Activated CD8-positive, alpha-beta memory T cell treated with anti-CD3 and anti-CD28 coated beads, Interleukin-2, amount 50 U/mL, for 24 hours (primary cell): ENCODE results near the gene ESYT3.
"Not testable (repeated sequence)": the region's sequence is repeated elsewhere in the genome, so short reads cannot be mapped to it uniquely, and the experiment has no call there.

Source experiments
- DNase-seq: peaks from one replicate; pipeline ENCODE4 v3.0.0-alpha.2; 2020; ENCODE audit errors: extremely low read depth

Gene ESYT3

DNA sequence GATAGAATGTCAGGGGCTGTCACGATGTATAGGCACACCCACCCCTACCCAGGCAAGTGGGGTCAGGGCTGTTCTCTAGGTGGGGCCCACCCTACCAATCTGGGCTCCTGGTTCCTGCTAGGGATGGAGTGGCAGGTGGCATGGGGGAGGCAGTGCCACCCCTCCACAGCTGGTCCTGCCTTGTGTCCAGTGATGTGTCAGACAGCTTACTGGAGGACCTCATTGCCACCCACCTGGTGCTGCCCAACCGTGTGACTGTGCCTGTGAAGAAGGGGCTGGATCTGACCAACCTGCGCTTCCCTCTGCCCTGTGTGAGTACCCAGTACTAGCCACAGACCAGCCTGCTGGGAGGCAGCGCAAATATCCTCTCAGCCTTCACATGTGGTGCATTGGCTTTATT lies 27.5 kb downstream of the ESYT3 start:
- no peak for DNase-seq

DNA sequence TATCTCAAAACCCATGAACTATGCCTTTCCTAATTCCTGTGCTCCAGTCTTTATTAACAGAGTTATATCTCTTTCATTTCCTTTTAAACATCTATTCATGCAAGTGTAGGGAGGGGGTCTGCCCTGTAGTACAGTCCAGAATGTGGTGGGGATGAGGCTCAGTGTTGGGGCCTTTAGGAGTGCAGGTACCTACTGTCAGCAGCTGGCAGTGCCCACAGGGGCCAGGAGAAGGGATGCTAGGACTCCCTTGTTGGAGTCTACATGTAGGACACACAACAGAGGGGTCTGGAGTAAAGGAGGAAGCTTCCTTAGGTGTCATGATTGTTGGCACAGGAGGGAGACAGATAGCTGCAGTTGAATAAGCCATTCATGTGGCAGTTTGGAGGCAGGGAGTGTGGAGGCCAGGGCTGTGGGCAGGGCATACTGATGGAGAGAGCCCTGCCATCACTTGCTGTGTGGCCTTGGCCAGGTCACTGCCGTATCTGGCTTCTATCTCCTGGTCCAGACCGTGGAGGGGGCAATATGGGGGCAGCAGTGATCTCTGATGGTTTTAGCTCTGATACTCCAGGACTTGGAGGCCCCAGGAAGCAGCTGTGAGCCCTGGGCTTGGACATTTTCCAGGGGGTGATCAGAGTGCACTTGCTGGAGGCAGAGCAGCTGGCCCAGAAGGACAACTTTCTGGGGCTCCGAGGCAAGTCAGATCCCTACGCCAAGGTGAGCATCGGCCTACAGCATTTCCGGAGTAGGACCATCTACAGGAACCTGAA lies 29.5 kb downstream of the ESYT3 start:
- DNase-seq: no peak

DNA sequence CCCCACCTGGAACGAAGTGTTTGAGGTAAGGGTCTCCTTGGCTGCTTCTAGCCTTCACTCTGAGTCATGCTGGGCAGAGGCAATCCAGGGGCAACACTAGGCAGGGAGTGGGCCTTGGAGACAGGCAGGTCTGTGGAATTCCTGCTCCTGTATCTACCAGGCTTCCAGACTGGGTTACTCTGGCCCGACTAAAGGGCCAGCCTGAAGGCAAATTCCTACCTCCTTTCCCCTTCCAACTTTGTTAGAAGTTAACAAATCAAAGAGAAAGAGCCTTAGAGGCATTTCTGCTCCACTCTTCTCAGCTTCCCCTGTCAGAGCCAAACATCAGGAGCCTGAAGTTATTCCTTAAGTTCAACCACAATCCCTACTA lies 30.1 kb downstream of the ESYT3 start:
- no peak for DNase-seq

DNA sequence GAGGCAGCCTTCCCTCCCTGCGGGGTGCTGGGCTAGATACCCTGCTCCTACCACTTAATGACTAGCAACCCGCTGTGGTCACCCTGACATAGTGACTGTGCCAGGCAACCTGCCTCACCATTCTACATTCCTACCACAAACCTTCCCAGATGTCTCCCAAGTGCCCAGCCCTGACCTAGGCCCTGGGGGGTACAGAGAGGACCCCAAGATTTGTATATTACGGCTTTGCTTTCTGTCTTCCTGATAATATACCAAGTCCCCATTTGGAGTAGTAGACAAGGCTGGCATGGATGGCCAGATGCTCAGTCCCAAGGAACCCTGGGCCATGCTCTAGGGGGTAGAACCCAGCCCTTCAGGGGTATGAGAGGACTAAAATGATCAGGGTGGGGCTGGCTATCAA lies 31.0 kb downstream of the ESYT3 start:
- DNase-seq: no peak

DNA sequence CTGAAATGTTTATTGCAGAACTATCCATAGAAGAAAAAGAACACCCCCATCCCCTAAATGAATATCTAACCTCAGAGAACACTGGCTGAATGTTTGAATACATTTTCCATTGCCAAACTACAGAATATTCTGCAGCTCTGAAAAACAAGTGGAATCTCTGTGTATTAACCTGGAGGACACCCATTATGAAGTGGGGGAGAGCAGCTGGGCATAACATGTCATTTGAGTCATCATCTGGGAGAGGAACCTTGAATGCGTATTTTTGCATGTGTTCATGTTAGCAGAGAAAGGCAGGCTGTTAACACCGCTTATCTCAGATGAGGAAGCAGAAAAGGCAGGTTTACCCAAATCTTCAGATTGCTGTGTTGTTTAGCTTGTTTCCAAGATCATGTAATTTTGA lies 31.5 kb downstream of the ESYT3 start:
- no peak for DNase-seq

DNA sequence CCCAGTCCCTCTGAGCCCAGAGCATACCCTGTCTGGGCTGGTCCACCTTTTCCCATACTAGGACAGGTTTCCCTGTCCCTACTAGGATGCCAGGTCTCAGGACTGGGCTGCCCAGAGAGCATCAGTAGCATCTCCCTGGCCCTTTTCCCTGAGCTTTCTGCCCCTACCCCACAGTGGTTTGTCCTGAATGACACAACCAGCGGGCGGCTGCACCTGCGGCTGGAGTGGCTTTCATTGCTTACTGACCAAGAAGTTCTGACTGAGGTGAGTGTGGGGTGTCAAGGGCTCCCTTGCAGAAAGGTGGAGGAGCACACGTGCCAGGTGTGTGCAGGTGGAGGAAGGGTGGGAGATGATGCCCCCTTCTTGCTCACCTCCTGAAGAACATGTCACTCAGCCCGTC lies 33.5 kb downstream of the ESYT3 start:
- no peak for DNase-seq

DNA sequence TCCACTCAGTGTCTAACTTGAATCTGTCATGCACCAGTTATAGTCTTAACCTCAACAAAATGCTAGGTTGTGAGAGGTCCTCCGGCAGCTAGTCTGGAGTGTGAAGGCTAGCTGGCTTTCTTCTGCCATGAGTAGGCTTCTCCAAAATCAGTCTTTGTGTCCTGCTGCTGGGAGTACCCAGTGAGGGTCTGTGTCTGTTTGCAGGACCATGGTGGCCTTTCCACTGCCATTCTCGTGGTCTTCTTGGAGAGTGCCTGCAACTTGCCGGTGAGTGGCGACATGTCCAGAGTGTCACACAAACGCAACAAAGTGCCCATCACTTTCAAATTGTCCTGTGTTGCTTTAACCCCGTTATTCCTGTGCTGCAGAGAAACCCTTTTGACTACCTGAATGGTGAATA lies 34.0 kb downstream of the ESYT3 start:
- DNase-seq: no peak

DNA sequence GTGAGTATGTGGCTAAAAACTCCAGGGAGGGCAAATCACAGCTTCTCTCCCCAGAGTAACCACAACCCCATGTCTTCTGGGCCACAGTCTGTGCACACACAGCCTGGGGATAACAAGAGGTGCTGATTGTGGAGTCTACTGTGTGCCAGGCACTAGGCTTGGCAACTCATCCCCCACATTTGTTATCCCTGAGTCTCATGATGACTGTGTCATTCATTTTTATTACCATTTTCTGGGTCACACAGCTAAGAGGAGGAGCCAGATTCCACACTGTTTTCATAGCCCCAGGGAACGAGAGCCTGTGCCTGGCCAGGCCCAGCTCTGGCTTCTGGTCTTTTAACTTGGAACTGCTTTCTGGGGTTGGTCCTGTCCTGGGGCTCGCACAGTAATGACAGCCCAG lies 34.5 kb downstream of the ESYT3 start:
- no peak for DNase-seq

DNA sequence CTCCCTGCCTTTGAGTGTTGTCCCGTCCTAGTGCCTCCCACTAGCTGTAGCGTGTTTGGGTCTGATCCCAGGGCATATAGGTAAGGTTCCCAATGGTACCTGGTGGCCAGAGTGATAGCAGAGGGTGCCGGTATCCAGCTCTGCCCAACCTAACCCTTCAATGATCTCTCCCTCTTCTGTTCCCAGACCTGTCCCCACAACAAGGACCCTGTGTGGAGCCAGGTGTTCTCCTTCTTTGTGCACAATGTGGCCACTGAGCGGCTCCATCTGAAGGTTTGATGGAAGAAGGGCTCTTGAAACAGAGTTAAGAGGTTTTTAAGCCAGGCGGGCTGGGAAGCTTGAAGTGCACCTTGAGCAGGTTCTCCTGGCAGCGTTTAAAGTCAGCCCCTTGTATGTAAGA lies 35.5 kb downstream of the ESYT3 start:
- no peak for DNase-seq

DNA sequence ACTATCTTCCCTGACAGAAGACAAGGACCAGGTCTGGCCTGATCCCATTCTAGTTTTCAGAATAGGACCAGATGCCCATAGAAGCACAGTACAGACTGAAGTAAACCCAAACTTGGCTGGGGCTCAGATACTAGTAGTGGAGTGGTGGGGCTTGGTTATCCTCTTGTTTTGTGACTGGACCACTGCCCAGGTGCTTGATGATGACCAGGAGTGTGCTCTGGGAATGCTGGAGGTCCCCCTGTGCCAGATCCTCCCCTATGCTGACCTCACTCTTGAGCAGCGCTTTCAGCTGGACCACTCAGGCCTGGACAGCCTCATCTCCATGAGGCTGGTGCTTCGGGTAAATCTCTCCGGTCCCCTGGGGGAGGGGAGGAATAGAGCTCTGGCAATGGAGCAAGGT lies 36.3 kb downstream of the ESYT3 start:
- no peak for DNase-seq

DNA sequence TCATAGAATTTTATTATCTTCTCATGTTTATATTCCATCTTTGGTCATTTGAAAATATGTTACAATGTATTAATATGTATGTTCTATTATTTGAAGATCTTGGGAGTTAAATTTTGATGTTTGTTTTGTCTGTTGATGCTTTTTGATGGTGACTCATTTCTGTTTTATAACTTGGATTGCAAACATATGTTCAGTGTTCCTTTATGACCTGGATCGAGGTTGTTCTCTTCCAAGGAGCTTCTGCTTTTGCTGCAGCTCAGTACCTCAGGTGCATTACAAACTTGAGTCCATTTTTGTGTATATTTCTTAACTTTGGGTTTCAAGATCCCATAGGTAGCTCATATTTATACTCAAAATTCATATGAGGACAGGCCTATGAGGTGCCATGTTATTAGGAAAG lies 37.1 kb downstream of the ESYT3 start:
- no peak for DNase-seq

DNA sequence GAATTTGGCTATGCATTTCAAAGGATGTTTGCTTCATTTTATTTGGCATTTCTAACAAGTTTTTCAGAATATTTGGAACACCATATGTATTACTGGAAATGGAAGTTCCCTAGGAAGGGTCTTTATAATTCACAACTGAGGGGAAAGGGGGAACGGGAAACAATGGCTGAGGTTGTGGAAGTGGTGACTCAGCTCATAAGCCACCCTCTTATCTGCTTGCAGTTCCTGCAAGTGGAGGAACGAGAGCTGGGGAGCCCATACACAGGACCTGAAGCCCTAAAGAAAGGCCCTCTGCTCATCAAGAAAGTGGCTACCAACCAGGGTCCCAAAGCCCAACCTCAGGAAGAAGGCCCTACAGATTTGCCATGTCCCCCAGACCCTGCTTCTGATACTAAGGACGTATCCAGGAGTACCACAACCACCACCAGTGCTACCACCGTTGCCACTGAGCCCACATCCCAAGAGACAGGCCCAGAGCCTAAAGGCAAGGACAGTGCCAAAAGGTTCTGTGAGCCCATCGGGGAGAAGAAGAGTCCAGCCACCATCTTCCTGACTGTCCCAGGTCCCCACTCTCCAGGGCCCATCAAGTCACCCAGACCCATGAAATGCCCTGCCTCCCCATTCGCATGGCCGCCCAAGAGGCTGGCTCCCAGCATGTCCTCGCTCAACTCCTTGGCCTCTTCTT lies 37.9 kb downstream of the ESYT3 start:
- no peak for DNase-seq

DNA sequence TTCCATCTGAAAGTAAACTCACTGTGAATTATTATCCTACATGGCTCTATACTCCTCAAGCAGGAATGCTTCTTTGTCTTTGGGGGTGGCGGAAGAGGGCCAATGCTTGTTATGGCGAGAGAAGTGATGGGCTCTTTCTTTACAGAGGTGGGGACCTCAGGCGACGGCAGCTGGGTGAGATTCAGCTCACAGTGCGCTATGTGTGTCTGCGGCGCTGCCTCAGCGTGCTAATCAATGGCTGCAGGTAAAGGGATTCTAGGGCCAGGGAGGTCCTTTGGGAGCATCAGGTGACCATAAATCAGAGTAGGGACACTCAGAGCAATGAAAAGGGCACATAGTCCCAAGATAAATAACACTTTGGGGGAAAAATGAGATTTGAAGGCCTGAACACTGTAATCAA lies 39.0 kb downstream of the ESYT3 start:
- DNase-seq: no peak

DNA sequence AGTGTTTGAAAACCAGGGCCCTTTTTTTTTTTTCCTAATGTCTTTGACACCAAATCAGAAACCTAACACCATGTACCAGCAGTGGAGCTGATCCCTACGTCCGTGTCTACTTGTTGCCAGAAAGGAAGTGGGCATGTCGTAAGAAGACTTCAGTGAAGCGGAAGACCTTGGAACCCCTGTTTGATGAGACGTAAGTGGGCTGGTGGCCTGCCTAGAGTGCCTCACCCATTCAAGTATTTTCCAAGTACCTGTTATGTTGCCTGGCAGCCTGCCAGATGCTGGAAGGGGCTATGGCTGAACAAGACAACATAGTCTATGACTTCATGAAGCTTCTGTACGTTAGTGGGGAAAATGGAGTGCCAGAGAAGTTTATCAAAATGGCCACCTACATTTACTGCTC lies 39.7 kb downstream of the ESYT3 start:
- no peak for DNase-seq

DNA sequence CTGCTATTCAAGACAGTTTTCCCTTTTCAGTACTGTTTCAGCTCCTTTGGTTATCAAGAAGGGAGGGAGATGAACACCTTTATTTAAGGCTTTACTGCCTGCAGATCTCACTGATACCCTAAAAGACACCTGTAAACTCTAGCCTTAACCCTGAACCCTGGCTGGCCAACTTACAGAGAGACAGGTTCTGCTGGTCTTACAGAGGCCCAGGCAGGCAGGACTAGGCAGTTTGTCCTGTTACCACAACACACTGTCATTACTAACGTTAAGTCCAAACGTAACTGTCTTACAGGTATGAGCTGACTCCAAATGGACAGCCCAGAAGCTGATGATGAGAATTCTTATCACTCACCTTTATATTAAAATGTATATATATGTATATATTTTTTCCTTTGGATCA lies 42.1 kb downstream of the ESYT3 start:
- DNase-seq: no peak

DNA sequence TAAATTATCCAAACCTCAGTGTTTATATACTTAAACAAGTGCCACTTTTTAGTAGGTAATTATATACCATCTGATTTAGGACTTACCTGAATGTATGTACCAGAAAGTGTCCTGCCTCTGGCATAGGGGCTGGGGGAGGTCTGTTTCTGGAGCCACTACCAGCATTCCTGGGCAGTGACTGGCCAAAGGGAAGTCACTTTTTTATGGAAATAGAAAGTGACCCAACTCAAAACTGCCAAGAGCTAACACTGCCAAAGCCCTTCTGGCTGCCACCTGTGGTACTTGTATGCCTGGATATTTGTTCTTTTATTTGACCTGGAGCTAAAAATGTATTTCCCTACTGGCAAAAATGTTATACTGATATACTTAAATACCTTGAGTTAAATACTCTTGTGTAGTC lies 42.7 kb downstream of the ESYT3 start:
- no peak for DNase-seq

DNA sequence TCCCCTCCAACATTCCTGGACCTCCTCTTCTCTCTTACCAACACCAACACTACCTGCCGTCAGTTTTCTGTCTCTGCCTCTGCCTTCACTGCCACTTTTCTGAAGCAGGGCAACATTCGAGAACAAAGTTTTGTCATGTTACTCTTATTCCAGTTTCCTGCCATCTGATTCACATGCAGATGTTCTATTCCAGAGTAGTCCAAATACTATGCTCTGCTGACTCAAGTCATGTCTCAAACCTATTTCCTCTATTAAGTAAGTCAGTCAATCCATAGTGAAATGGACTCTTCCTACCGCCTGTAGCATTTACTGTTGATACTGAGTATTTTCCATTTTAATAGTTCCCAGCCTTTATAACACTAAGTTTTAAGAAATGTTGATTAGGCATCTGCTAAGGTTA lies 43.4 kb downstream of the ESYT3 start:
- no peak for DNase-seq

DNA sequence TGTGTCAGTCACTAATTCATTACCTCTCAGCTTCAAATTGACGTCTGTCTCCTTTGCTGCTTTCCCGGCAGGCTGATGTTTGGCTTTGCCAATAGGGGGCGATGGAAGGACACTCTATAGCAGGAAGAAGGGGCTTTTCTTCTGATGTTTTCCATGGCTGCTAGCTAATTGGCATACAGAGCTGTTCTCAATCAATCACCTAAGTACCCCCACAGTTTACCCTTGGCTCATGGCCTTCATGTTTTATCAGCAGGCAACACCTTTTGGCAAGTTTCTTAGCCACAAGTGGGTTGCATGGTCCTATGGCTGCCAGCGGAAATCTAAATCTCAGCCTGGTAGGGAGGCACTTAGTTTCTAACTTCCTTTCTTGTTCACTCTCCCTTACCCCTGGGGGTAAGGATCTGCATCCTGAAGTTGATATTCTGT lies 45.0 kb downstream of the ESYT3 start:
- no peak for DNase-seq

DNA sequence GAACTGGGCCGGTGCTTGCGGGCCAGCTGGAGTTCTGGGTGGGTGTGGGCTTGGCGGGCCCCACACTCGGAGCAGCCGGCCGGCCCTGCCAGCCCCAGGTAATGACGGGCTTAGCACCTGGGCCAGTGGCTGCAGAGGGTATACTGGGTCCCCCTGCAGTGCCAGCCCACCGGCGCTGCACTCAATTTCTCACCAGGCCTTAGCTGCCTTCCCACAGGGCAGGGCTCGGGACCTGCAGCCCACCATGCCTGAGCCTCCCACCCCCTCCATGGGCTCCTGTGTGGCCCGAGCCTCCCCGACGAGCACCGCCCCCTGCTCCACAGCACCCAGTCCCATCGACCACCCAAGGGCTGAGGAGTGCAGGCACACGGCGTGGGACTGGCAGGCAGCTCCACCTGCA lies 50.3 kb downstream of the ESYT3 start:
- DNase-seq: not testable (repeated sequence)

DNA sequence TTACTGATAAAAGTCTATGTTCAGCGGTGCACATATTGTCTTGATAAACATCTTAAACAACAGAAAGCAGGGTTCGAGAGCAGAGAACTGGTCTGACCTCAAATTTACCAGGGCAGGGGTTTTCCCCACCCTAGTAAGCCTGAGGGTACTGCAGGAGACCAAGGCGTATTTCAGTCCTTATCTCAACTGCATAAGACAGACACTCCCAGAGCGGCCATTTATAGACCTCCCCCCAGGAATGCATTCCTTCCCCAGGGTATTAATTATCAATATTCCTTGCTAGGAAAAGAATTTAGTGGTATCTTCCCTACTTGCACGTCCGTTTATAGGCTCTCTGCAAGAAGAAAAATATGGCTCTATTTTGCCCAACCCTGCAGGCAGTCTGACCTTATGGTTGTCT lies 52.2 kb downstream of the ESYT3 start:
- not testable (repeated sequence) for DNase-seq

DNA sequence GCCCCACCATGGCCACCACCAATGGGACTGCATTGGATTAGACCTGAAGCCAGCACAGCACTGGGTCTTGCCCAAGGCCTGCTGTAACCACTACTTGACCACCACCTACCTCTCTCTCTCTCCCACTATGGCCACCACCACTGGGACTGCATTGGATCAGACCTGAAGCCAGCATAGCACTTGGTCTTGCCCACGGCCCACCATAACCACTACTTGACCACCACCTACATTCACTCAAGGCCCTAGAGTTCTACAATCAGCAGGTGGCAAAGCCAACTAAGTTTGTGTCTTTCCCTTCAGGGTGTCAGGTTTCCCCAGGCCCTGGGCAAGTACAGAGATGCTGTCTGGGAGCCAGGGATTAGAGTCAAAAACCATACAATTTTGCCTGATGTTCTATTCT lies 57.6 kb downstream of the ESYT3 start:
- DNase-seq: no peak

DNA sequence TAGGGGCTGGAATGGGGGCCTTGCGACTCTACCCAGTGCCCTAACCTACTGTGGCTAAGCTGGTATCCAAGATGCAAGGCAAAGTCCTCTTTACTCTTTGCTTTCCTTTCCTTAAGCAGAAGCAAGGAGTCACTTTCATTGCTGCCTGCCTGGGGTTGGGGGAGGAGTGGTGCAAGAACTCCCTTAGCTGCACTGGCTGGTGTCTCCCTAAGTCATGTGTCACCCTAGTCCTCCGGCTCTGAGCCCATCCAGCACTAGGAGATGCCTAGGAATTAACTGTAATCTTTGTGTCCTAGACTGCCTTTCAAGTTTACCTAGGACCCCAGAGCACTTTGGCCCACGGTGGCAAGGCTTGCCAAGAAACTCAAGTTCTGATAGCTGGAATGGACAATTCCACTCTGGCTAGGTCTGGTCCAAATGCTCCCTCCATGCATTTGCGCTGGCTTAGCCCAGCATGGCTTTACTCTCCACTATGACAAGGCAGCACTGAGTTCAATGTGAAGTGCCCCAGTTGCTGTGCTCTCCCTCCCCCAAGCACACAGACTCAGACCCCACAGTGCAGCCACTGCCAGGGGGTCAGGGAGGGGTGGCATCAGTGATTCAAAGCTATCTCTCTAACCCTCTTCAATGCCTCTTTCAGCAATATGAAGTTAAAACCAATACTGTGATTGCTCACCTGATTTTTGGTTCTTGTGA lies 58.7 kb downstream of the ESYT3 start:
- no peak for DNase-seq
